ENCODE measurements around the gene NPEPL1.

- TF ChIP-seq POLR2A (IDR thresholded peaks at IDR 0.05; ENCODE audit: low read depth, low read length): no peak
- no peak for TF ChIP-seq POU2F2 (IDR thresholded peaks at IDR 0.05; ENCODE audit: low read depth, low read length)
Measured at GRCh38 chr20:58709013-58709702, 16.6 kb downstream of the NPEPL1 start.

All from GM12891 (cell line).